ENCODE data around the gene ATG14. TPM values are rescaled to one million over a fixed set of nuclear protein-coding genes. Genes with fewer than 3 reads are reported as not detected.
A peak's percentile ranks its signal among the peaks of the same experiment; 100 is the strongest.

Gene ATG14
- total RNA-seq, 1 donor from 2014 or later = 10.5 TPM

- FAIRE-seq = no peak
- TF ChIP-seq CTCF (IDR thresholded peaks at IDR 0.05; ENCODE audit: insufficient read depth, low read length, severe bottlenecking) = no peak
- Histone ChIP-seq H3K36me3 (ENCODE audit: control insufficient read depth, insufficient read depth, low read length) (no peaks in the 10 kb centered on the region), H3K27me3 (ENCODE audit: control insufficient read depth, insufficient read depth, low read length) (no peaks in the 10 kb centered on the region), H3K4me3 (ENCODE audit: low read depth, low read length) (peak overlapping the region; percentile 77)
- DNase-seq (ENCODE audit: low read depth) = no peak
These were observed 754 bp downstream of the ATG14 start for GRCh38 chr14:55410876-55411275.

- no peak for TF ChIP-seq CTCF (IDR thresholded peaks at IDR 0.05; ENCODE audit: insufficient read depth, low read length, severe bottlenecking)
- Histone ChIP-seq H3K4me3 (ENCODE audit: low read depth, low read length) (no peak overlapping the region), H3K36me3 (ENCODE audit: control insufficient read depth, insufficient read depth, low read length) (no peaks in the 10 kb centered on the region), H3K27me3 (ENCODE audit: control insufficient read depth, insufficient read depth, low read length) (no peaks in the 10 kb centered on the region)
- DNase-seq (ENCODE audit: low read depth) (no peak), FAIRE-seq (no peak)
These were observed 7.3 kb downstream of the ATG14 start for GRCh38 chr14:55404173-55404854.

- no peak for DNase-seq (ENCODE audit: low read depth)
- Histone ChIP-seq H3K27me3 (ENCODE audit: control insufficient read depth, insufficient read depth, low read length) (no peaks in the 10 kb centered on the region), H3K4me3 (ENCODE audit: low read depth, low read length) (no peak overlapping the region), H3K36me3 (ENCODE audit: control insufficient read depth, insufficient read depth, low read length) (no peaks in the 10 kb centered on the region)
- FAIRE-seq = peak; percentile 52
- TF ChIP-seq CTCF (IDR thresholded peaks at IDR 0.05; ENCODE audit: insufficient read depth, low read length, severe bottlenecking) = no peak
These were observed 9.9 kb downstream of the ATG14 start for GRCh38 chr14:55401751-55402150.

- no peaks in the 10 kb centered on the region for H3K36me3 ChIP-seq (ENCODE audit: control insufficient read depth, insufficient read depth, low read length)
- no peak for FAIRE-seq
These were observed 11.8 kb downstream of the ATG14 start for GRCh38 chr14:55399852-55400251.

GRCh38 chr14:55399183-55399582 is 12.4 kb downstream of the ATG14 start:
- DNase-seq (ENCODE audit: low read depth) = no peak
- Histone ChIP-seq H3K36me3 (ENCODE audit: control insufficient read depth, insufficient read depth, low read length) (no peaks in the 10 kb centered on the region), H3K27me3 (ENCODE audit: control insufficient read depth, insufficient read depth, low read length) (no peaks in the 10 kb centered on the region), H3K4me3 (ENCODE audit: low read depth, low read length) (no peak overlapping the region)
- no peak for FAIRE-seq
- no peak for TF ChIP-seq CTCF (IDR thresholded peaks at IDR 0.05; ENCODE audit: insufficient read depth, low read length, severe bottlenecking)

More at GRCh38 chr14:55399852-55400251, 11.8 kb downstream of the ATG14 start:
- H3K27me3 ChIP-seq (ENCODE audit: control insufficient read depth, insufficient read depth, low read length) = no peaks in the 10 kb centered on the region
- TF ChIP-seq CTCF (IDR thresholded peaks at IDR 0.05; ENCODE audit: insufficient read depth, low read length, severe bottlenecking) = no peak
- no peak overlapping the region for H3K4me3 ChIP-seq (ENCODE audit: low read depth, low read length)
- DNase-seq (ENCODE audit: low read depth) = no peak

GRCh38 chr14:55398679-55399078 is 13.0 kb downstream of the ATG14 start:
- no peak for FAIRE-seq
- peak; percentile 97 for DNase-seq (ENCODE audit: low read depth)
- H3K36me3 ChIP-seq (ENCODE audit: control insufficient read depth, insufficient read depth, low read length) = no peaks in the 10 kb centered on the region
- TF ChIP-seq CTCF (IDR thresholded peaks at IDR 0.05; ENCODE audit: insufficient read depth, low read length, severe bottlenecking) = no peak
- H3K27me3 ChIP-seq (ENCODE audit: control insufficient read depth, insufficient read depth, low read length) = no peaks in the 10 kb centered on the region
- H3K4me3 ChIP-seq (ENCODE audit: low read depth, low read length) = no peak overlapping the region

All from bronchial epithelial cell (primary cell).